KBM-7 (cell line): Measurements from ENCODE around the gene BZW1.

Experiments used
- DNase-seq: peaks from one replicate; pipeline ENCODE4 v3.0.0-alpha.2; 2015
- in situ Hi-C: fragments of 300-500 bp; cut with MboI; formaldehyde crosslinking; loops from 2 replicates; pipeline ENCODE4 v1.14.3; 2020; ENCODE audit warnings: low sequenced_read_pairs, low pct_unique_long_range_greater_than_20kb, mixed read lengths

The BZW1 gene

GRCh38 chr2:200861617-200862155 is 50.0 kb downstream of the BZW1 start:
- in situ Hi-C loops, result no loop called here

GRCh38 chr2:200862532-200863000 is 50.9 kb downstream of the BZW1 start:
- in situ Hi-C loops, result no loop called here
- no peak for DNase-seq

More at GRCh38 chr2:200861617-200862155, 50.0 kb downstream of the BZW1 start:
- no peak for DNase-seq

- no peak for DNase-seq
- in situ Hi-C loops, result no loop called here
Measured at GRCh38 chr2:200863782-200864175, 52.1 kb downstream of the BZW1 start.

- in situ Hi-C loops, result no loop called here
- DNase-seq, result peak; percentile 91
Measured at GRCh38 chr2:200864176-200865034, 52.7 kb downstream of the BZW1 start, which contains the start of gene CLK1. TSS of gene CLK1 (minus strand) at chr2:200864658. CDS start at chr2:200861862, 2,796 bp downstream.

GRCh38 chr2:200869014-200869413 is 57.3 kb downstream of the BZW1 start:
- in situ Hi-C loops, result no loop called here
- peak; percentile 65 for DNase-seq

- in situ Hi-C loops, result no loop called here
- no peak for DNase-seq
Measured at GRCh38 chr2:200871151-200871550, 59.4 kb downstream of the BZW1 start.

GRCh38 chr2:200873560-200873959 is 61.9 kb downstream of the BZW1 start:
- in situ Hi-C loops, result no loop called here
- no peak for DNase-seq
